GM19328 (cell line): ENCODE measurements around the gene DSCAML1.

Experiments
- ATAC-seq: cut with Tn5 transposase; IDR thresholded peaks from one replicate; pipeline ENCODE4 v1.9.1; 2021; ENCODE audit warnings: mild to moderate bottlenecking, moderate library complexity; ENCODE audit not compliant: unreplicated experiment

The DSCAML1 gene

DNA sequence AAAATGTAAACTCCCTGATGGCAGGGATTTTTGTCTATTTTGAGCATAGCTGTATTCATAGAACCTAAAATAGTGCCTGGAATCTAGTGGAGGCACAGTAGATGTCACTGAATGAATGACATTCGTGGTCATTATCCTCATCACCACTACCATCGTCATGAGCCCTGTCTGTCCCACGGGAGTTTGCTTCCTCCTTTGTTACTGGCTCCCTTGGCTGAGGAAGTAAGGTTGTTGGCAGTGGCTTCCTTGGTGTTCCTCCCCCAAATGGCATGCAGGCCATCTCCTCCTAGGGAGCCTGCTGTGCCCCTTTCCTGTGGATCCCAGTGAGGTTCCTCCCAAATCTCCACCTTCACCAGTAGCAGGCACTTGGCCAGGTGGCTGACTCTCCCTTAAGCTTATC, 286.4 kb downstream of the DSCAML1 start:
- ATAC-seq = no peak

DNA sequence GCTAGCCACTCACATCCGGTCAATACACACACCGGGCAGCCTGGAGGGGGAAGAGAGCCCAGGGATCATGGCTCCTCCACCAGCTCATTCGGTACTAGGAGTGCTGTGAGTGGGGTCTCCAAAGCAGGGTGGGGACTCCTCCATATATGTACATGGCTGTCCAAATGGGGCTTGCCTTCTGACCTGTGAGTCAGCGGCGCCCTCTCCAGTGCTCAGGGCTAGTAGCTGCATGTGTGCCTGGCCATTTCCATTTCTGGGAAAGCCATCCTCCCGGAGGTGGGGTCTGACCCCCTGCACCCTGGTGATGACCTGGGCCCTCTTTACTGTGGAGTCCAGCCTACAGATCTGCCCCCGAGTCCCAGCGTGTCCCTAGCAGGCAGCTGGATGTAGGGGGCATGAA, 287.5 kb downstream of the DSCAML1 start:
- ATAC-seq = no peak

DNA sequence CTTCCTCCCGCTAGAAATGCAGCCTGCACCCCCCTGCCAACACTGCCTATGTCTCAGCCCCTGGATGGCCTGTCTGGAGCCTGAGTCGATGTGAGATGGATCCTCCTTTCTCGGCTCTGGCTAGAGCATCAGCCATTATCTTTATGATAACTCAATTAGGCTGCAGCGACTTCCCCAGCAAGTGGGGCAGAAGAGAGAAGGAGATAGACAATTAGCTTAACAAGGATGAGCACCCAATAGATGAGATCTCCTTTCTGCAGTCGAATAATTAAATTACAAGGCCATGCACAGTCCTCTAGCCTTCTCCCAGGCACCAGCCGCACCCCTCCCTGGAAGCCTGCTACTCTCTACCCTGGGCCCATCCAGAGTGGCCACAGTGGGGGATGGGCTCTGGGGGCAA, 290.0 kb downstream of the DSCAML1 start:
- no peak for ATAC-seq

DNA sequence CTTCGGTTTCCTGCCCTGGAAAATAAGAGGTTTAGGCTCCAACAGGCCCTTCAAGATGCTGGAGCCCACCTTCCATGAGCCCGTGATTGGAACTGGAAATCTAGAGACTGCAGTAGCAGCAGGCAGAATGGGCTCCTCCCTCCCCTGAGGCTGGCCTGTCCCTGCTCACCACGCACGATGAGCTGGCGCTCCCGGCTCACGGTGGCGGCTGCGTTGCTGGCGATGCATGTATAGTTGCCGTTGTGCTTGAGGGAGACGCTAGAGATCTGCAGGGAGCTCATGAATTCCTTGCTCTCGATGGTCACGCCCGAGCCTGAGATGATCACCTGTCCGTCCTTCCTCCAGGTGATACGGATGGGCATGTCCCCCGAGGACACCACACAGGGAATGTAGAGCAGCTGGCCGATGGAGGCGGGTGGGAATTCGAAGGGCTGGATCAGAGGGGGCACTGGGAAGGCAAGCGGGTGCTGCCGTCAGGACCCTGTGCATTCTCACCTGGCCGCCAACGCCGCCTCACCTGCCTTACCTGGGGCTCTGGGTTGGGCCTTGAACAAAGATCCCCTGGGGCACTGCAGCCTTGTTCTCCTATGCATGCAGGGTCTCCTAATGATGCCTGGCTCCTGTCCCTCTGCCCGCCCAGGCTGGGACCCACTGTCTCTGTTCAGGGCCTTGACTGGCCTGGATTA, 291.6 kb downstream of the DSCAML1 start:
- ATAC-seq = no peak

DNA sequence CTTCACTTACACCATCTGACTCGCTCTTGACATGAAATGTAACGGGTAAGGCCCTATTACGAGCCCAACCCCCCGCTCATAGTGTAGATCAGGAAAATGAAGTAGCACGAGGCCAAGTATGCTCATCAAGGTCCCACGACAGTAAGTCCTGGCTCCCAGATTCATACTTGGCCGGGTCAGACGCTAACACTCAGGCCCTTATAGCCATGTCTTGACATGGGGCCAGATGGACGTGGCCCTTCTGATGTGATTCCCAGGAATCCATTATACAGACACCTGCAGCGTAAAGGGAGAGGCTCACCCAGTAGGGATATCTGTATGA, 294.3 kb downstream of the DSCAML1 start:
- no peak for ATAC-seq

DNA sequence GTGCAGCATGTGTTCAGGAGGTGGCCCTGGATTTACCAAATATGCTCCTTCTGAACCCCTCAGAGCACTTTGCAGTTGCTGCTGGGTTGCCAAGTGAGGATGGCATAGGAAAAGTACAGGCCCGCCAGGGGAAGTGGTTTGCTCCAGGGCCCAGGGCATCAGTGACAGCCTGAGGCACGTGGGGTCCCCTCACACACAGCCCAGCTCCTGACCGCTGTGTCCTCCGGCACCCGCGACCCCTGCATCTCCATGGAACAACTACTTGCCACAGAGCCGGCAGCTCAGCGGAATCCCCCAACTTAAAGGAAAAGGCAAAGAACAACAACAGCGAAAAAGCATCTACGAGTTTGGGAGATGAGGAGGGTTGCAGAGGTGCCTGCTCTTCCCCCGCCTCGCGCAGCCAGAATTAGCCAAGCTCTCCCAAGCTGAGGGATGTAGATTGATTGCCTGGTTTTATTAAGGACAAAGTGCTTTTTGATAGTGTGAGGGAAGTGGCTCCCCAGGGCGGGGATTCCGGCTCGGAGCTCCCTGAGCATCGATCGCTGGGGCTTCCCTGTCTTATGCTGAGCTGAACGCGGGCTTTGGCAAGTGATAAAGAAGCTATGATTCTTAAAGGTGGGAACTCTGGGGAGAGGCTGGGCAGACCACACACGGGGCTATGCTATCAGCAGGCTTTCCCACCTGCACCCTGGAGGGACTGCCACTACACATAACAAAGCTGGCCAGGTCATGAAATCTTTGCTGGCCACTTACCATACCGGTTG, 294.8 kb downstream of the DSCAML1 start:
- ATAC-seq = no peak

DNA sequence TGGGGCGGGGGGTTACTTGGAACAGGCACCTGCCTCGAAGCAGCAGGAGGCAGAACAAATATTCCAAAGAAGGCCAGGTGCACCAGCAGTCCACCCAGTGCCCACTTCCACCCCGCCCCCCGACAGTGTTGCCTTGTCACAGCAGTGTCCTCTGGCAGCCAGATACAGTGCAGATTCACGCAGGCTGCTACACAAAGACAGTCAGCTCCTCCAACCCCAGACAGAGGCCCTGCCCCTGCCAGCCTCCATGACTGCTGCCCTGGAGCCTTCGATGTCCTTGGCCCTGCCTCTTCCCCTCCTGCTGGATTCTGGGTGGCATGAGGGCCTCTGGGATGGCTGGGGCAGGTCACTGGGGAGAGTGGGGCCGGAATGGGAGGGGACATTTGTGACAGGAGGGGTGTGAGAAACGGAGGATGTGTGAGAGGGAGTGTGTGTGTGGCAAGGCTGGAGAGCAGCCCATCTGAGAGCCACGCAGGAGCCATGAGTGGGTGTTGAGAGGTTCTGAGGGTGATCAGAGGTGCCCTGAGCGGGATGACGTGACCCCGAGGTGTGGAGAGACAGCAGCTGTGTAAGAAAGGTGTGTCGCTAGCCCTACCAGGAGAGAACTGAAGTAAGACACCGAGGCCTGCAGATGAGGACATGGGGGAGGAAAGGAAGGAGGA, 295.6 kb downstream of the DSCAML1 start:
- no peak for ATAC-seq

DNA sequence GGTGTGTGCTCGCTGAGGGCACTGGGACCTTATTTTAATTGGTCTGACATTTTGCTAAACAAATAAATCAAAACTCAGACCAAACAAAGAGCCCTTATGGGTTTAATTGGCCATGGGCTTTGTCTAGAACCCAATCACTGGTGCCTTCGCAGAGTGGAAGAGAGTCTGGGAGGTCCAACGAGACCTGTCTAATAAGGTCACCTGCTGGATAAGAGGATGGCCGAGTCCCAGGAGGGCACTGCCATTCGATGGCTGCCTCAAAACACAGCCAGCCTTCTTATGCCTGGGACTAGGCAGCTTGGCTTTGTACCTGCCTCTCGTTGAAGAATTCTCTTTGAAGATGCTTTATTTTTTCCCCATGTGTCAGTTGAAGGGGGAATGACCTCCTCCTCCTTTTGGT, 298.2 kb downstream of the DSCAML1 start:
- ATAC-seq = no peak

DNA sequence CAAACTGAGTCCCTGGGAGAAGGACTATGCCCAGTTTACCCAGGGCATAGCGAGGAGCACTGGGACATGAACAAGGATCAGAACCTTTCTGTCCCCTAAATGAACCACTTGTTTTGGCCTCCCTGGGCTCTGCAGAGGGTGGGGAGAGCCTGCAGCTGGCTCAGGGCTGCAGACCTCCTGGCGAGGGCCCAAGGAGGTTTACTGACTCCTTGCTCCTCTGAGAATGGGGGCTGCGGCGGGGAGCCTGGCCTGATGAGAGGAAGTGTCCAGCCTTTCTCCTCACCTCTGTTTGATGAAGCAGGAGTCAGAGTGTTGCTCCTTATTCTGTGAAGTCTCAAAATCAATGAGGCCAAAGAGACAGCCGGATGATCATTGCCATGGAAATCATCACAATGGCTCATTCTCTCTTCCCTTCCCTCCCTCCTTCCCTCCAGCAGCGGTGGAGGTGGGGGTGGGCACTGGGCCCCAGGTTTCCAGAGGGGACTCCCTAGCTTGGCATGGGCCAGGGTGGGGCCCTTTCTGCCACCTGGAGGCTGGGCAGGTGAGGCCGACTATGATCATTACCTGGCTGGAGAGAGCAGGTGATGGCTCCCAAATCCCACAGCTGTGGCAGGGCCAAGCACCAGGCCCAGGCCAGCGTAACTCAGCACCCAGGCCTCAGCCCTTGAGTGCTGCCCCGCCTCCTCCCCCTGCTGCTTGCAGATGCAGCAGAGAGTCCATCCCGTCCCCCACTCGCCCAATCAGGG, 299.6 kb downstream of the DSCAML1 start:
- ATAC-seq = no peak

DNA sequence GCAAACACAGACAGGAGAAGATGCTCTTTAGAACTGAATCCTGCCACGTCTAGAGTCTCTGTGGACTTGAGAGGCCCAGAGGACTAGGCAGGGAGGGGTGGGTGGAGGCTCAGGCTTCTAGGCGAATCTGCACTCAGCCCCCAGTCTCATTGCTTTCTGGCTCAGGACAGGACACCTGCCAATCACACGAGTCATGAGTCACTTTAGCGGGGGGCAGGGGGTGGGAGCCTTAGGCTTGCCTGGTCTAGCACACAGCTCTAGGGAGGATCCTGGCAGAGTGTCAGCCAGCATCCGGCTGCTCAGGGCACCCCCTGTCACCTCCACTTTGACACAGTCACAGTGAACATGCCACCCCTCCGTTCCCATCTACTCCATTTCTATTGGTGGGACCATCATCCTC, 301.7 kb downstream of the DSCAML1 start:
- ATAC-seq = no peak

DNA sequence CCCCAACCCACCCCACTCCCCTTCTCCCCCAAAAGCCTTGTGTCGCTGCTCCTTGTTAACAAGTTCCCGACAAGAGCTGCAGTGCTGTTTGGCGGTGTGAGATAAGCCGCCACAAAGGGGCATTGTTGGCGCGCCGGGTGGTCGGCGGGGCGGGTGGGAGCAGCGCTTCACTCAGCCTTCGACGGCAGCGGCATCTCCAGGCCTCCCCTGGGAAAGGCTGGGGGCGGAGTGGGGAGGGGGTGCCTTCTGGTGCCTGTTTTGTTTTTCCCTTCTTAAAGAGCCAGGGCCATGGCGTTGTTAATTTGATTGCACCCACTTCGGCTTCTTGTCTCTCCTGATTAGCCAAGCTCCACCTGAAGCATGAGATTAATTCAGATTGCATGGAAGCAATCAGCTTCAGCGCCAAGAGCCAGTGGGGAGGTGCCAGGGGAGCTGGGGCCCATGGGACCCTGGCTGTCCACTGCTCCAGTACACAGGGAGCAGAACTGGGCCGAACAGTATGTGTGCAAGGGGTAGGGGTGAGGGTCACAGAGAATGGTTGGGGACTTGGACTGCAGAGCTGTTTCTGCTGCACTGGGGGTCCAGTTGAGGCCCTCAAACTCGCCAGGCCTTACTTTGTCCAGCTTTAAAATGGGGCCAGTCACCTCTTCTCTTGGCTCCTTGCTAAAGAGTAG, 304.3 kb downstream of the DSCAML1 start:
- no peak for ATAC-seq

DNA sequence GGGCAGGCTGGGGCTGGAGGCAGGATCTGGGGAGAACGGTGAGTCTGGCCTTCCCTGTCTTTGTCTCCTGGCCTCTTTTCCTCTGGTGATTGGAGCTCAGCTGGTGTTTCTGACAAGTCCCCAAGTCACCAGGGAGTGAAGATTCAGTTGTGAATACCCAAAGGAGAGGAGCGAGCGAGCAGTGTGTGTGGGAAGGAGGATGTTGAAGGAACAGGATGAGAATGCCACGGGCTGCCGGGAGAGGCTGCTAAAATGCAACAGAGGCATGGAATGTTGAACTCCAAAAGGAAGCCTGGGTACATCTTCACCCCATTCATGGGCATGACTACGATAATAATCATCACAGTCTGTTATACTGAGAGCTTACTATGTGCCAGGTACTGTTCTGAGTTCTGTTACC, 306.1 kb downstream of the DSCAML1 start:
- no peak for ATAC-seq

DNA sequence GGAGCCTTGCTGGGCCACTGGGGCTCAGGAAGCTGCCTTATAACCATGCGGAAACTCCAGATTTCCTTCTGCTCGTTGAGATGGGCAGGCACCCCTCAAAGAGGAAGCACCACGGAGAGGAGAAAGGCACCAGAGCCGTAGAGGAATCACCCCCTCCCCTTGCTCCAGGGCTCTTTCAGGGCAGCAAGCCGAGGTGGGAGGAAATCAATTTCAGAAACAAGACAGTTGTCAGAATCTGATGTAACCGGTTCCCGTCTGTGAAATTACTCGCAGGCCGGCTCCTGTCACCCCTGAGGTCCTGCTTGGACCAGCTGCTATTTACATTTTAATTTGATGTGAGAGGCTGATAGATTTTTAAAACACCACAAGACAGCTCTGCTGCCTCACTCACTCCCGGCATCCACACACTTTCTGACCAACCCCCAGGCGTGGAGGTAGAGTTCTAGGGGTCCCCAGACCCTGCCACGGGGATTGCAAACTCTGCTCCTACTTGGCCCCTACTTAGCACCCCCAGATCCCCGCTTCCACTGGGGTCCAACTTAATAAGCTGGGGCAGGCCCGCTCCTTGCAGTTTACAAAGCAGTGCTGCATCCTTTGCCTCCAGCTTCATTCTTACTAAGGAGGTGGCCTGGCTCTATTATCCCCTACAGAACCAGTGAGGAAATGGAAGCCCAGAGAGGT, 306.9 kb downstream of the DSCAML1 start:
- ATAC-seq = no peak

DNA sequence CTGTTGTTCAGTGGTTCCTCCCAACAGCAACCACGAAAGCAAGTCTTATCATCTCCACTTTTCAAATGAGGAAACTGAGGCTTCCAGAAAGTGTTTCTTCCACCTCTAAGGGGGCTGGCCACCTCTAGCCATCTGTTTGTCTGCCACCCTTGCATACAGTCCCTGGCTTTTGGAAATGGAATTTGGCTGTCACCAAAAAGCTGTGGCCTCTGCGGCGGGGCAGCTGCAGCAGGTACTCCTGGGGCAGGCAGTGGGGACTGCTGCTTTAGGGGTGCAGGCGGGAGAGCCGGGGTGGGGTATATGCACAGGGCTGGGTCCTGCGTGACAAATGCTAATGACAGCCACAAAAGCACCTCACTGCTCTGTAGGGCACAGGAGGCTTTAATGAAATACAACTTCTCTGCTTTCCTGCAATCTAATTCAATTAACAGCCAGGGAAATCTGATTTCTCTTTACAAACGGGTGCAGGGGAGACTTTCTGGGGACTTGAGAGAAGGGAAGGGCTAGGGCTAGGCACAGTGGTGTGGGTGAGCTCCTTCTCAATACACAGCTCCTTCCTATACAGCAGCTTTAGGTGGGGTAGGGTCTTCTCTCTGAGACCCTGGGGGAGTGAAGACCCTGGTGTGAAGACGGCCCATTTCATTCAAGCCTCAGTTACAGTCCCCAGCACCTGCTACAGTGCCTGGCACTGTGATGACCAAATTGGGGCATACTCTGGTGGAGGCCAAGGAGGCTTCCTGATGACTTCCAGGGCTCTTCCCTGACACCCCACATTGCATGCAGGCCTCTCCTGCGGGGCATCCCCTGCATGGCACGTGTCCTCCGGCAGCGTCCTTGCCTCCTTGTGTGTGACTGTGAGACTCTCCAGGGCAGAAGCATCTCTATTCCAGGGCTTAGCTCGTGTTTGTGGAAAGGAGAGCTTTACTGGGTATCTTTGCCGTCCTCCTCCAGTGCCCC, 307.7 kb downstream of the DSCAML1 start:
- ATAC-seq = no peak

DNA sequence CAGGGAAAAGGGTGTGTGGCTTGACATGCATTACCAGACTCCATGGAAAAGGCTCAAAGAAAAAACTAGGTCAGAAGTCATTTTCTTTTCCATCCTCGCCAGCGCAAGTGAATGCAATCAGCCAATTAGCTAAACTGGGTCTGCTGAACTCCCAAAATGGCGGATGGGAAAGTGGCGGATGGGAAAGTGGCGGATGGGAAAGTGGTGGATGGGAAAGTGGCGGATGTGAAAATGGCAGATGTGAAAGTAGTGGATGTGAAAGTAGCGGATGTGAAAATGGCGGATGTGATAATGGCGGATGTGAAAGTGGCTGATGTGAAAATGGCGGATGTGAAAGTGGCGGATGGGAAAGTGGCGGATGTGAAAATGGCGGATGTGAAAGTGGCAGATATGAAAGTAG, 311.0 kb downstream of the DSCAML1 start:
- ATAC-seq = no peak

DNA sequence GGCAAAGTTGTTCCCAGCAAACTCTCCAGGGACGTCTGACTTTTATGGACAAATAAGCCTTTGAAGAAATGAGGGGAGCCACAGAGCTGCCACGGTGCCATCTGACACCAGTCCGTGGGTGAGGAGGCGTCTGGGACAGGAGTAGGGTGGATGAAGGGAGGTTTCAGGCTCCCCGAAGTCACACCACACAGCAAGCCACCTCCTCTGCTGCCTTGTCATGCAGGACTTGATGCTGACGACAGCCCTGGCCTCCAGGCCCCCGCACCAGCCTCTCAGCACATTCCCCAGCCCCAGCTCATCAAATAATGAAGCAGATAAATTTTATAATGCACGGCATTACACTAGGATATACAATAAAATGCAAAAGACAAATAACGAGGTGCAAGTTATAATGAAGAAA, 312.9 kb downstream of the DSCAML1 start:
- ATAC-seq = no peak

DNA sequence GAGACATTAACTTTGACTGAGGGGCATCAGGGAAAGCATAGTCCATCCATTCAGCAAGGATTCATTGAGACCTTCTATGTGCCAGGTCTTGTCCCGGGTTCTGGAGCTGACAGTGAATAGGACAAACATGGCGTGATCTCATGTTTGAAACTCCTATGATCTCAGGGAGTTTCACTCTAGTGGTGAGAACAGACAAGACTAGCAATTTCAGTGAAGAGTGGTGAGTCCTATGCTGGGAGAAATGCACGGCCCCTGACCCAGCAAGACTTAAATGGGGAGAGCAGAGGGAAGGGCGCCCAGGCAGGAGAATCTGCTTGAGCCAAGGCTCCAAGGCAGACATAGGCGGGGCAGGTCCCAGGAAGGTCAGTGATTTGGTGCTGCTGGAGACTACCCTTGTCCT, 313.6 kb downstream of the DSCAML1 start:
- ATAC-seq = no peak

DNA sequence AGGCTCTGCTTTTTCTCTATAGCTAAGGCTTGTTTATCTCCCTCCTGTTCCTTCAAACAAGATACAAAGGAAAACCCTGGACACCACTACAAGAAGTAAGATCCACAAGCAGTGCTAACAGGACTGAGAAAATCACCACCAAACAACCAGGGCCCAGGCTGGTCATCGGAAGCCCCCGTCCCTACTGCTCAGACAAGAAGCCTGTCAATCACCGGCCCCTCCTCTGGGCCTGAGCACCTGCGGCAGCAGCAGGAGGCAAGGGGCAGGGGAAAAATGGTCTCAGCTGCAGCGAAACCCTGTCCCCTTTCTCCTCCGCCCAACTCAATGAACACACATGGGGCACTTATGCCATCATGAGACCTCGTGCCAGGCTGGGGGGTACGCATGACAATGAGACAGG, 314.1 kb downstream of the DSCAML1 start:
- ATAC-seq = no peak

DNA sequence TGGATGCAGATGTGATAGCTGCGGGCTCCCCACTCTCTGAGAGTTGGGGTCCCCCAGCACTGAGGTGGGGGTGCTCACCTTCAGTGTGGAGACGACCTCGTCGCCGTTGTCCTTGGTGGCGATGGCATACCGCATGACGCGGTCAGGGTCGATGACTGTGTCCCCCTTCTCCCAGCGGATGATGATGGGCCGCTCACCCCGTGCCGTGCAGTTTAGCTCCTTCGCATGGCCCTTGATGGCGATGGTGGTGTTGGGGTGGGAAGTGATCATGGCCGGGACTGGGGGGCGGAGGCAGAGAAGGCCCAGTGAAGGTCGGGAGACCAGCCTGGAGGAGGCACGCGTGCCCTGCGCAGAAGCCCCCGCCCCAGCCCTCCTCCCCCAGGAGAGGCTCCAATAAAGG, 315.1 kb downstream of the DSCAML1 start:
- ATAC-seq = no peak
